HEK293T (cell line): ENCODE data around the gene LTBR.

ENCODE experiments used
- BHLHE40 ChIP-seq: fragments of 450-650 bp; IDR thresholded peaks from 2 replicates; pipeline ENCODE4 v1.6.1; 2016; ENCODE audit warnings: mild to moderate bottlenecking, moderate library complexity, borderline replicate concordance
- CTBP1 ChIP-seq: fragments of 450-650 bp; IDR thresholded peaks from 2 replicates; pipeline ENCODE4 v1.6.1; 2016; ENCODE audit warnings: borderline replicate concordance
- ELF4 ChIP-seq: fragments of 450-650 bp; IDR thresholded peaks from 2 replicates; pipeline ENCODE4 v1.6.1; 2017; ENCODE audit warnings: antibody characterized with exemption
- FOXA1 ChIP-seq: fragments of 450-650 bp; IDR thresholded peaks from 2 replicates; pipeline ENCODE4 v1.6.1; 2016; ENCODE audit warnings: mild to moderate bottlenecking
- FOXK2 ChIP-seq: fragments of 450-650 bp; IDR thresholded peaks from 2 replicates; pipeline ENCODE4 v1.6.1; 2016; ENCODE audit warnings: mild to moderate bottlenecking
- FOXM1 ChIP-seq: fragments of 450-650 bp; IDR thresholded peaks from 2 replicates; pipeline ENCODE4 v1.6.1; 2017; ENCODE audit warnings: mild to moderate bottlenecking, borderline replicate concordance
- L3MBTL2 ChIP-seq: fragments of 450-650 bp; conservative IDR thresholded peaks from 2 replicates; pipeline ENCODE4 v1.6.1; 2016; ENCODE audit warnings: mild to moderate bottlenecking
- SP1 ChIP-seq: fragments of 450-650 bp; IDR thresholded peaks from 2 replicates; pipeline ENCODE4 v1.6.1; 2017
- SUZ12 ChIP-seq: fragments of 450-650 bp; IDR thresholded peaks from 2 replicates; pipeline ENCODE4 v1.6.1; 2016; ENCODE audit warnings: mild to moderate bottlenecking
- TARDBP ChIP-seq: fragments of 450-650 bp; IDR thresholded peaks from 2 replicates; pipeline ENCODE4 v1.6.1; 2016
- ZNF384 ChIP-seq: fragments of 450-650 bp; IDR thresholded peaks from 2 replicates; pipeline ENCODE4 v1.6.1; 2016
- TF ChIP-seq, protein P1 (sequence below): fragments of 450-650 bp; IDR thresholded peaks from 2 replicates; pipeline ENCODE4 v1.6.1; 2016

DNA sequence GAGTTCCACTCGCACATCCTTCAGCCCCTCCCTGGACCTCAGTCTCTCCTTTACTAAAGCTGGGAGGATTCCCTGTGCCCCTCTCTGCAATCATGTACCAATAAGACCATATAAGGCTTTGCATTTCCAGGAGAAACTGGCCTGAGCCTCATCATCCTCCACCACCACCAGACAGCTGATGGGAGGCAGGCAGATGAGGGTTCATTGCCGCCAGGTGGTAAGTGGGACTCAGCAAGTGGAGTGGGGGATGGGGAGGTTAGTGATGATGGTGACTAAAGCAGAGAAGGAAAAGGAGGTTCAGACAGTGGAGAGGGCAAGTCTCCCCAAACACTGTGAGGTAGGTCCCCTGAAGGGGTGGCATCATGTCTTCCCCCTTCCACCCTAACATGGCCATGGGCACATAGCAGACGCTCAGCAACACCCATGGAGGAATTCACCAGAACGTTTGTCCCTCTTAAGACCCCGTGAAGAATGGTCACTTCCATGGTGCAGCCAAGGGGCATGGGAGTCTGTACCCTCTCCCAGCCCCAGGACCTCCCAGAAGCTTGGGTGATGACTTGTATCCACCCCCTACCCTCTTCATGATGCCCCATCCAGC, 37.6 kb upstream of the LTBR start:
- TF ChIP-seq, protein P1, sequence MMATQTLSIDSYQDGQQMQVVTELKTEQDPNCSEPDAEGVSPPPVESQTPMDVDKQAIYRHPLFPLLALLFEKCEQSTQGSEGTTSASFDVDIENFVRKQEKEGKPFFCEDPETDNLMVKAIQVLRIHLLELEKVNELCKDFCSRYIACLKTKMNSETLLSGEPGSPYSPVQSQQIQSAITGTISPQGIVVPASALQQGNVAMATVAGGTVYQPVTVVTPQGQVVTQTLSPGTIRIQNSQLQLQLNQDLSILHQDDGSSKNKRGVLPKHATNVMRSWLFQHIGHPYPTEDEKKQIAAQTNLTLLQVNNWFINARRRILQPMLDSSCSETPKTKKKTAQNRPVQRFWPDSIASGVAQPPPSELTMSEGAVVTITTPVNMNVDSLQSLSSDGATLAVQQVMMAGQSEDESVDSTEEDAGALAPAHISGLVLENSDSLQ = no peak
- TF ChIP-seq TARDBP (no peak), ZNF384 (no peak), SP1 (no peak), ELF4 (no peak), BHLHE40 (no peak), FOXA1 (no peak), CTBP1 (no peak), FOXK2 (no peak), L3MBTL2 (no peak), SUZ12 (no peak), FOXM1 (no peak)
